Inflammatory macrophage (primary cell): Measurements from ENCODE around the gene GLYATL3.

Experiments
- DNase-seq, 2 donors: peaks; one replicate each; pipeline ENCODE4 v3.0.0-alpha.2; 2020 to 2022

GLYATL3 gene

GRCh38 chr6:49514571-49515484 is 15.1 kb downstream of the GLYATL3 start:
- DNase-seq: no peak

- DNase-seq: no peak
Measured at GRCh38 chr6:49515485-49516146, 15.9 kb downstream of the GLYATL3 start.

GRCh38 chr6:49516147-49516505 is 16.4 kb downstream of the GLYATL3 start:
- DNase-seq: no peak

- no peak for DNase-seq
Measured at GRCh38 chr6:49517919-49518318, 18.2 kb downstream of the GLYATL3 start.

- DNase-seq: no peak
Measured at GRCh38 chr6:49519660-49520059, 19.9 kb downstream of the GLYATL3 start.

- no peak for DNase-seq
Measured at GRCh38 chr6:49522710-49523593, 23.2 kb downstream of the GLYATL3 start.

GRCh38 chr6:49523901-49524300 is 24.2 kb downstream of the GLYATL3 start:
- no peak for DNase-seq

- no peak for DNase-seq
Measured at GRCh38 chr6:49524541-49524940, 24.8 kb downstream of the GLYATL3 start.

- no peak for DNase-seq
Measured at GRCh38 chr6:49526598-49526997, 26.9 kb downstream of the GLYATL3 start.

GRCh38 chr6:49527320-49527719 is 27.6 kb downstream of the GLYATL3 start:
- DNase-seq: no peak

- no peak for DNase-seq
Measured at GRCh38 chr6:49528571-49528970, 28.8 kb downstream of the GLYATL3 start.

GRCh38 chr6:49530141-49530776 is 30.5 kb downstream of the GLYATL3 start:
- no peak for DNase-seq

- peak; percentile 18 to 68 for DNase-seq
Measured at GRCh38 chr6:49531774-49532569, 32.2 kb downstream of the GLYATL3 start.

- no peak for DNase-seq
Measured at GRCh38 chr6:49535795-49536194, 36.1 kb downstream of the GLYATL3 start.

- no peak for DNase-seq
Measured at GRCh38 chr6:49539102-49539501, 39.4 kb downstream of the GLYATL3 start.

- DNase-seq: no peak
Measured at GRCh38 chr6:49540614-49541013, 40.9 kb downstream of the GLYATL3 start.

GRCh38 chr6:49541210-49541724 is 41.5 kb downstream of the GLYATL3 start:
- DNase-seq: peak in 1 of 2 donors; percentile 7

GRCh38 chr6:49541936-49542335 is 42.2 kb downstream of the GLYATL3 start:
- no peak for DNase-seq

- DNase-seq: peak; percentile 29 to 50
Measured at GRCh38 chr6:49543087-49543858, 43.5 kb downstream of the GLYATL3 start.

GRCh38 chr6:49546331-49546730 is 46.6 kb downstream of the GLYATL3 start:
- DNase-seq: no peak
